ENCODE results near the gene ZNF566.
A peak's percentile ranks its signal among the peaks of the same experiment; 100 is the strongest.

The ZNF566 gene

GRCh38 chr19:36436531-36436930, 52.8 kb downstream of the ZNF566 start:
- no peak for DNase-seq

DNA sequence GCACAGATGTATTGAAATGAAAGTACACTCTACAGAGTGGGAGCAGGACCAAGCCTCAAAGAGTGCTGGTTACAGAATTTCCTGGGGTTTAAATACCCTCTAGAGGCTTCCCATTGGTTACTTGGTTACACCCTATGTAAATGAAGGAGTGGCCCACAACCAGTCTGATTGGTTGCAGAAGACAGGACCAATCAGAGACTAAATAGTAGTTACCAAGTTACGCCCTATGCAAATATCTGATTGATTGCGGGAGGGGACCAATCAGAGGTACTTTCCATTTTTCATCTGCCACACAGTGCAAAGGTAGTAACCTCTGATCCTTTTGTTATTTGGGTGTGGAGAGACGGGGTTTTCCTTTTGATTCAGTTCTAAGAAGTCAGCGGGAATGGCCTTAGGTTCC, 65.4 kb downstream of the ZNF566 start:
- DNase-seq, result no peak

- no peak for DNase-seq
Observed at GRCh38 chr19:36421749-36422481, 67.4 kb downstream of the ZNF566 start.

DNA sequence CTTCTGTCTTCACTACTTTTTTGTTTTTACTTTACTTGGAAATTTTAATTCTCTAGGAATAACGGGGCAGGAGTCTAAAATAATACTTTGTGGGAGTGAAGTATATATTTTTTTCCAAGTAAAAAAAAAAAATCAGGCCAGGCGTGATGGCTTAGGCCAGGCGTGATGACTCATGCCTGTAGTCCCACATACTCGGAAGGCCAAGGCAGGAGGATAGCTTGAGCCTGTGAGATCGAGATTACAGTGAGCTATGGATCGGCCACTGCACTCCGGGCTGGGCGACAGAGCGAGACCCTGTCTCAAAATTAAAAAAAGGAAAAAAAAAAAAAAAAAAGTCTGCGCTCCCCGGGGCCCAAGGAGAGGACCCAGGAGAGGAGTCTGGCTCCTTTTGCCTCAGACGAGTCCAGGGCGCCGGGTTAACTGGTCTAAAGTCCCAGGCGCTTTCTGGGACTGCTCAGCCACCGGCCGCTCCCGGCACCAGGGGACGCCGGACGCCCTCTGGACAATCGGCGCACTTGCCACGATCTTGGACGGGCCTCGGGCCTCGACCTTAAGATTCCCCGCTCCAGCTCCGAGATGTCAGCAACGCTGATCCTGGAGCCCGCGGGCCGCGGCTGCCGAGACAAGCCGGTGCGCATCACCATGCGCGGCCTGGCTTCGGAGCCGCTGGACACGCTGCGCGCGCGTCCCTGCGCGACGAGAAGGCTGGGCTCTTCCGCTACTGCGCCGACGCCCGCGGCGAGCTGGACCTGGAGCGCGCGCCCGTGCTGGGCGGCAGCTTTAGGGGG, 68.2 kb downstream of the ZNF566 start:
- no peak for DNase-seq

- DNase-seq, result peak; percentile 52
Observed at GRCh38 chr19:36418287-36419001, 70.9 kb downstream of the ZNF566 start, which contains the start of gene ZFP82. ZFP82 (minus strand) TSS chr19:36418644; CDS start chr19:36409789, 8,855 bp downstream.

DNA sequence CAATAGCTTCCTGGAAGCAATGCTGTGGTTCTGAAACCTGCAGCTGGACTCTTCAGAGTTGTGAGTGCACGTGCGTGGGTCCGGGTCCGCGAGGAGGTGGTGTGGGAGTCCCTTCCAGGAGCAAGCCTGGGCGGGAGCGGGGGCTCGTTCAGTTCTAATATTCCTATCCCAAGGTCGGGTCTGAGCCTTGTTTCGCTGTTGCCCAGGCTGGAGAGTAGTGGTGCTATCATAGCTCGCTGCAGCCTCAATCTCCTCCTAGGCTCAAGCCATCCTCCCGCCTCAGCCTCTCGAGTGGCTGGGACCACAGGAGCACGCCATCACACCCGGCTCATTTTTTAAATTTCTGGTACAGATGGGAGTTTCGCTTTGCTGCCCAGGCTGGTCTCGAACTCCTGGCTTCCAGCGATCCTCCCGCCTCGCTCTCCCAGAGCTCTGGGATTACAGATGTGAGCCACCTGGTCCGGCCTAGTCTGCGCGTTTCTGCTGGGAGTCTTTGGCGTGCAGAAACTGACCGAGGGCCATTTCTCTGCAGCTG, 71.5 kb downstream of the ZNF566 start:
- no peak for DNase-seq

DNA sequence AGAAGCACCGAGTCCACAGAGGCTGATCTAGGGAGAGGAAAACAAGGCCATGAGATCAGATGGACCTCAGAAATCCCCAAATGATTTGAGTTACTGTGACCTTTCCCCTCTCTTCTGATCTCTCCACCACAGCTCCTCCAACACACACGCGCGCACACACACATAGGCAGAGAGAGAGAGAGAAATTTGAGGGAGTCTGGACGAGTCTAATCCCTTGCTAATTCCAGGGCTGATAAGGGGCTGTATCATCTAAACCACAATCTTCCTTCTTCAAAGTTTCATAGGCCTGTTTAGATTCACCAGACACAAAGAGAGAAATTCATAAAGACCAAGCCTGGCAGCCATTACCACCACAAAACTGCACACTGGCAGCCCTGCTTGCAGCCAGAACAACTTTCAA, 79.5 kb downstream of the ZNF566 start:
- no peak for DNase-seq

- no peak for DNase-seq
Observed at GRCh38 chr19:36408101-36408500, 81.3 kb downstream of the ZNF566 start.

- DNase-seq, result no peak
Observed at GRCh38 chr19:36404498-36404897, 84.9 kb downstream of the ZNF566 start.

DNA sequence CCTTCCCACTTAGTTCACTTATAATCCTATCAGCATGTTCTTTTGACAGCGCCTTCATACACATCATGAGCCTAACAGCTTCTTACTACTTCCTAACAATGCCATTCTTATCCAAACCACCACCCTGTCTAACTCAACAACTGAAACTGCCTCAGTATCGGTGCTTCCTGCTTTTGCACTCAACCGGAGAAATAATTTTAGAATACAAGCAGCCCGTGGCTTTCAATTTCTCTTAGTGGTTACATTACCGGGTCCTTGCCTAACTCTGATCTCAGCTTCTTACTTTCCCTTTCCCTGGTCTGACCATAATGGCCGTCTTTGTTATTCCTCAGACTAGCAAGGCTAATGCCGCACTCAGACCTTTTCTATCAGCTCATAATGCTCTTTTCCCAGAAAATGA, 87.9 kb downstream of the ZNF566 start:
- no peak for DNase-seq

- DNase-seq, result no peak
Observed at GRCh38 chr19:36398571-36398970, 90.8 kb downstream of the ZNF566 start.

Measured in NCI-H446 treated with DMSO at 0.1 percent for 48 hours (cell line).